SJCRH30 (cell line): ENCODE measurements around the gene CHST11. TPM values are rescaled to one million over a fixed set of nuclear protein-coding genes. Genes with fewer than 3 reads are reported as not detected.

Experiments used
- DNase-seq, 2 experiments: peaks; one replicate each; pipeline ENCODE4 v3.0.0-alpha.2; 2015 to 2020
- H3K27ac ChIP-seq: fragments of 250-450 bp; sonication (Bioruptor Pico); 2 replicates; pipeline ENCODE4 v1.5.1; 2020; ENCODE audit warnings: mild to moderate bottlenecking, moderate library complexity
- H3K27me3 ChIP-seq: fragments of 250-450 bp; sonication (Bioruptor Pico); 2 replicates; pipeline ENCODE4 v1.5.1; 2020; ENCODE audit warnings: mild to moderate bottlenecking, moderate library complexity
- H3K36me3 ChIP-seq: fragments of 250-450 bp; sonication (Bioruptor Pico); 2 replicates; pipeline ENCODE4 v1.5.1; 2020; ENCODE audit warnings: mild to moderate bottlenecking, moderate library complexity
- H3K4me1 ChIP-seq: fragments of 250-450 bp; sonication (Bioruptor Pico); 2 replicates; pipeline ENCODE4 v1.5.1; 2020; ENCODE audit warnings: mild to moderate bottlenecking, moderate library complexity
- H3K4me3 ChIP-seq: fragments of 250-450 bp; sonication (Bioruptor Pico); 2 replicates; pipeline ENCODE4 v1.5.1; 2020; ENCODE audit warnings: mild to moderate bottlenecking, moderate library complexity
- H3K9me3 ChIP-seq: fragments of 250-450 bp; sonication (Bioruptor Pico); replicated peaks from 2 replicates; pipeline ENCODE4 v1.5.1; 2020; ENCODE audit warnings: mild to moderate bottlenecking, moderate library complexity
- total RNA-seq: library from RNA; depleted of rRNA; stranded (reverse); fragments of >200 nt; shearing (Covaris generic); gene quantifications from 2 replicates; pipeline ENCODE4 v1.2.3, GENCODE V29; 2014

Gene CHST11
- total RNA-seq, 1 experiment from 2014 or later = 37.0 TPM

DNA sequence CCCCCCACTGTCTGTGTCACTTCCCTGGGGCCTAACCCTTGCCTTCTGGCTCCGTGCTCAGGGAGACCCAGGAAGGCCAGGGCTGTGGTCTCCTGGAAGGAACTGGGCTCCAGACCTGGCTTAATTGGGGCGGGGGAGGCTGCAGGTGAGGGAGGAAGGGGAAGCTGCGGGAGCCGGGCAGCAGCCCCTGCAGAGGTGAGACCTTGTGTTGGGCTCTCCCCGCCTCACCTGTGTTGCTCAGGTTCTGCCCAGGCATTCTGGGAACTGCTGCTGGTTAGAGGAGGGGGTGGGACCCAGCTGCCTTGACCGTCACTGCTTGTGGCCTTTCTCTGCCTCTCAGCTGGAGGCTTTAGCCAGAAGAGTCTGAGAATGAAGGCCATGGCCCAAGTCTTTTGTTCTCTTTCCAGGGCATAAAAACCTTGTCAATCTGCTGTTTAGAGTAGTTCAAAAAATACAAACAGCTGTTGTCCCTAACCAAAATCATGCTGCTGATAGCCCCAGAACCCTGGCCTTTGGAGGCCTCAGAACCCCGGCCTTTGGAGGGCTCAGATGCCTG lies 247.6 kb downstream of the CHST11 start:
- Histone ChIP-seq H3K4me3 (no peak overlapping the region), H3K4me1 (no peaks in the 10 kb centered on the region; the same call in 1 of the 2 replicates), H3K27me3 (no peaks in the 10 kb centered on the region), H3K36me3 (no peaks in the 10 kb centered on the region), H3K9me3 (no peaks in the 10 kb centered on the region), H3K27ac (no peak overlapping the region)
- DNase-seq = no peak

DNA sequence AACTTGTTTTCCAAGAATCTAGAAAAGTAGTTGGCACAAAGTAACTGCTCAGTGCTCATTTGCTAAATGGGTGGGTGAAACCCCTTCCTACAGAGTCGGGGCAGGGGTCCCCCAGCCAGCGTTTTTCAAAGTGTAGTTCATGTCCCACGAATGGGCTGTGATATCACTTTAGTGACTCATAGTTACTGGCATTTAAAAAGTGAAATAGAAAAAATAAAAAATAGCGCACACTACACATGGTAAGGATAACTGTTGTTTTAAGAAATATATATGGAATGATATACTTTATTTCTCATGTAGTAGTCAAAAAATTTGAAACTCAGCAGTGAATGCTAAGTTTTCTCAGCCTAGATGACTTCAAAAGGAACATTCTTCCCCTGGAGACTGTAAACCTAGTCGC lies 250.4 kb downstream of the CHST11 start:
- no peaks in the 10 kb centered on the region; the same call in 1 of the 2 replicates for H3K4me1 ChIP-seq
- DNase-seq = no peak
- H3K27ac ChIP-seq = no peak overlapping the region
- H3K36me3 ChIP-seq = no peaks in the 10 kb centered on the region
- H3K9me3 ChIP-seq = no peaks in the 10 kb centered on the region
- H3K4me3 ChIP-seq = no peak overlapping the region
- H3K27me3 ChIP-seq = no peaks in the 10 kb centered on the region

DNA sequence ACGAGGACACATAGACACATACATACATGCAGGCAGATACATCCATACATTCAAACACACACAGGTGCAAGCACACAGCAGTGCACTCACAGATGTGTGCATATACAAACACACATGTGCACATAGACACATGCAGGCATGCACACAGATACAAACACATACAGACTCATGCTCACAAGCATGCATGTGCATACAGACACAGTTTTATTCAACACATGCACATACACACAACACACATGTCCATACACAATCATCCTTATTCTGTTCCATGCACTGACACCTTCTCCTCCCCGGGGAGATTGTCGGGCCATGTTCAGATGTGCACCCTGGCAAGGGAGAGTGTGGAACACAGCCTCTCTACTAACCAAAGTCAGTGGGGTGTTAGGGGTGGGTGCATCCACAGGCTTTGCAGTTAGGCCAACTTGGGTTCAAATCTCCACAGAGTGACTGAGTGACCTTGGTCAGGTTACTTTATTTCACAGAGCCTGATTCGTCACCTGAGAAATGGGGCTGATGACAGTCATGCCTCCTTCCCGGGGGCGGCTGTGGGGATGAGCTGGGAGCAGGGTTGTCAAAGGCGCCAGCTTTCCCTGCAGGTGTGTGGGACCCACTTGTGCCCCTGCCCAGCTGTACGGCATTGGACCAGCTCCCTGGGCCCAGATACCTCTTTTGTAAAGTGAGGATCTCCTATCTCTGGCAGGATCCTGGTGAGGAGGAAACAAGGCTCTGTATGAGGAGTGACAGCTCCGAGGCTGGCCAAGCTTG lies 251.2 kb downstream of the CHST11 start:
- Histone ChIP-seq H3K27me3 (no peaks in the 10 kb centered on the region), H3K9me3 (no peaks in the 10 kb centered on the region), H3K4me3 (no peak overlapping the region), H3K27ac (no peak overlapping the region), H3K4me1 (no peaks in the 10 kb centered on the region; the same call in 1 of the 2 replicates), H3K36me3 (no peaks in the 10 kb centered on the region)
- no peak for DNase-seq

DNA sequence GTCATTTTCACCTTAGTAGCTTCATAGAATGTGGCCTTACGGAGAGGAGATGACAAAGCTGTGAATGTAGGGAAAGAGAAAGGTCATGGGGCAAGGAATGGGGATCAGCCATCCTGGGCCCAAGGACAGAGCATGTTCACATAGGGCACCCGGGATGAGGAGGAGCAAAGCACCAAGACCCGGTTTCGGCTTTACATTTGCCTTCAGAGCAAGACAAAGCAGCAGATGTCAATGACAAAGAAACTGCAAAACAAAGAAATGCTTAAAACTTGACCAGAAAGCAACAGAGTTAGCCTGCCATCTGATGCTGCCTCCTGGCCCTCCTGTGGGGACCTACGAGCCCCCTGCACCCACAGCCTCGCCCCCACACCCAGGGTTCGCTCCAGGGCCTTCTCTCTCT lies 252.1 kb downstream of the CHST11 start:
- no peaks in the 10 kb centered on the region for H3K27me3 ChIP-seq
- no peaks in the 10 kb centered on the region for H3K36me3 ChIP-seq
- H3K9me3 ChIP-seq = no peaks in the 10 kb centered on the region
- no peak for DNase-seq
- H3K27ac ChIP-seq = no peak overlapping the region
- H3K4me3 ChIP-seq = no peak overlapping the region
- H3K4me1 ChIP-seq = no peaks in the 10 kb centered on the region; the same call in 1 of the 2 replicates

DNA sequence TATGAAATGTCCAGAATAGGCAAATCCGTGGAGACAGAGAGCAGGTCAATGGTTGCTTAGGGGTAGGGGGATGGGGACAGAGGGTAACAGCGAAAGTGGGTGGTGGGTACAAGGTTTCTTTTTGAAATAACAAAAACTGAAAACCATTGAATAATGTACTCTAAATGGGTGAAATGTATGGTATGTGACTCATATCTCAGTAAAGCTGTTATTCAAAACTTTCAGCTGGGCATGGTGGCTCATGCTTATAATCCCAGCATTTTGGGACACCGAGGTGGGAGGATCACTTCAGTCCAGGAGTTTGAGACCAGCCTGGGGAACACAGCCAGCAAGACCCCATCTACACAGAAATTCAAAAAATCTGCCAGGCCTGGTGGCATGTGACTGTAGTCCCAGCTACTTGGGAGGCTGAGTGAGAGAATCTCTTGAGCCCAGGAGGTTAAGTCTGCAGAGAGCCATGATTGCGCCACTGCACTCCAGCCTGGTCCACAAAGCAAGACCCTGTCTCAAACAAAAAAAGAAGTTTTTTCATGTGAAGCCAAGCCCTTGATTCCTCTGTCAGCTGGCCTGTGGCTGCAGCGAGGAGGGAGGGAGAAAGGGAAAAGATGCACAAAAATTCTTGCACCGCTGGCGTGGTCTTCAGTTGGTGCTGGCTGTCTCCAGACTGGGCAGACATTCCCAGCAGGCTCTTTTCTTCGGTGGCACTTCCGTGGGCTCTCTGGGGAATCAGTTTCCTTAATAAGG lies 253.1 kb downstream of the CHST11 start:
- H3K27me3 ChIP-seq = no peaks in the 10 kb centered on the region
- H3K9me3 ChIP-seq = no peaks in the 10 kb centered on the region
- DNase-seq = no peak
- no peak overlapping the region for H3K27ac ChIP-seq
- no peaks in the 10 kb centered on the region; the same call in 1 of the 2 replicates for H3K4me1 ChIP-seq
- H3K36me3 ChIP-seq = no peaks in the 10 kb centered on the region
- H3K4me3 ChIP-seq = no peak overlapping the region

DNA sequence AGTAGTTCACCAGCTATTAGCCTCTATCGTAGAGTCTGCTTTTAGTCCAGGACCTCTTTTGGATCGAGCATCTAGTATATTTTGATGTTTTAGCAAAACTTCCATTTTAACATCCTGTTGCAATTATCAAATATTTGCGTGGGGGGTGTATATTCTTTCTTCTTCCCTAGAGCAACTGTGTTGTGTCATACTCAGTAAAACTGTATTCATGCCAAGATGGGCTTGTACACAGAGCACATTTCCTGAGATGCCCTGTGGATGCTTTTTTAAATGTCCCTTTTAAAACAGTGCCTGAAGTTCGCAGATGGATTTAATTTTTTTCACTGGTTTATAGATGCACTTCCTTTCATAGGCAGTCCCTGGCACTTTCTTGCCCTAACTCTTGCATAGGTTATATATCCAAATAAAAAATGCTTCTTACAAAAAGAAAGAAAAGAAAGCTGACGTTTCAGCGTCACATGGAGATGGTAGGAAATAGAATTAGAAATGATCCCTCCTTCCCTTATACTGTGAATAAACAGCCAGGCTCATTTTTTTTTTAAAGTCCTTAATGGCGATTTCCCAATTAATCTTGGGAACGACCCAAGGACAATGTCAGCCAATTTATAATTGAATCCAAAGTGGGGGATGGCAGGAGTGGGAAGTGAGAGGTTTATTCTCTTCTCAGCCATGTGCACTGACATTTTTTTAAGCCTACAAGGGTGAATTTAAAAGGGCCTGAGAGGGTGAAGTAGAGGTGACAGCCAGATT lies 254.4 kb downstream of the CHST11 start:
- no peaks in the 10 kb centered on the region for H3K27me3 ChIP-seq
- H3K36me3 ChIP-seq = no peaks in the 10 kb centered on the region
- no peak overlapping the region for H3K27ac ChIP-seq
- no peaks in the 10 kb centered on the region; the same call in 1 of the 2 replicates for H3K4me1 ChIP-seq
- DNase-seq = no peak
- H3K9me3 ChIP-seq = no peaks in the 10 kb centered on the region
- no peak overlapping the region for H3K4me3 ChIP-seq

DNA sequence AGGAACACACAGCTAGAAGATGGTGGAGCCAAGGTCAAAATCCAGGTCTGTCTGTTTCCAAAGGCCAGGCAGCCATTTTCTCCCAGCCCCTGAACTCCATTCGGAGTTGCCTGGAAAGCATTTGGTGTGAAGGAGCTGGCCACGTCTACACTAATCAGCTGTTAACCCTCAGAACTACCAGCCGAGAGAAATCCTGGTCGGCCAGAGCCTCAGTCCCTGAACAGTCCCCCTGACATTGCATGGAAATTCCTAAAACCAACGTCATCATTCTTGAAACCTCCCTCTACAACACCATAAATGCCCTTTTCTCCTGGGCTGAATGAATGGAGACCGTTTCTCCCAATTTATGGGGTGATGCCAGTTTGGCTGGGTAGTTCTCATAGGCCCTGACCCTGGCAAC lies 255.7 kb downstream of the CHST11 start:
- Histone ChIP-seq H3K27ac (no peak overlapping the region), H3K9me3 (no peaks in the 10 kb centered on the region), H3K36me3 (no peaks in the 10 kb centered on the region), H3K4me3 (no peak overlapping the region), H3K4me1 (no peaks in the 10 kb centered on the region), H3K27me3 (no peaks in the 10 kb centered on the region)
- no peak for DNase-seq

DNA sequence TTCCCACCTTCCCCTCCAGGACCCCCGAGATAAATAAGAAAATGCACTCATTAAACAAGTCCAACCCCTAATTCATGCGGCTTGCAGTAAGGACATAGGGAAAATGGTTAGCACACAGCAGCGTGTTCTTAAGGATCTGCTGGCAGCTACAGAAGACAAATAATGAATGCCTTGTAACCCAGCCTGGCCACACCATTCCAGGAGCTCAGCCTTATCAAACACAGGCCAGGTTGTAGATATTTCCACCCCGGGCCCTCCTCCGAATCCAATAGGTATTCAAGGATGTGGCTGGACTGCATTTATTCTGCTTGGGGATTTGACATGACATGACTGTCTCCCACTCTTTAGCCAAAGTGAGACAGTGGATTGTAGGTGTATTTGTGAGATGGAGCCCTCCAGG lies 256.2 kb downstream of the CHST11 start:
- Histone ChIP-seq H3K27me3 (no peaks in the 10 kb centered on the region), H3K36me3 (no peaks in the 10 kb centered on the region)

DNA sequence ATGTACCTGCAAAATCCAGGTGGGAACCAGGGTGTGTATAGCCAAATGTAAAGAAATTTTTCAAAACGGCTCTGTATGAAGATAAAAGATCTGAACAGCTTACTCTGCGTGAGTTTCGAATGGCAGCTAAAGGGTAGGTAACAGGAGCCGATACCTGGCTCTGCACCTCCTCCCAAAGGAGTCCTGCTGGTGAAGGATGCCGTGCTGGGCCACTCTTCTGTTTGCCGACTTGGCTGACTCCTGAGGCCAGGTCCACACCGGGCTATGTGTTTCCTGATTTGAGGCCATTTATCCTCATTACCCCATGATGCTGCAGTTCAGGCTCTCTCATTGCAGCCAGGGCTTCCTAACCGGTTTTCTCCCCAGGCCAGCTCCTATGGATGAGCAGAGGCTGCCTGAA lies 256.7 kb downstream of the CHST11 start:
- DNase-seq = no peak
- no peaks in the 10 kb centered on the region for H3K9me3 ChIP-seq
- no peak overlapping the region for H3K4me3 ChIP-seq
- no peaks in the 10 kb centered on the region for H3K27me3 ChIP-seq
- H3K36me3 ChIP-seq = no peaks in the 10 kb centered on the region
- H3K27ac ChIP-seq = no peak overlapping the region
- H3K4me1 ChIP-seq = no peaks in the 10 kb centered on the region

More for the DNA sequence above, 256.2 kb downstream of the CHST11 start:
- Histone ChIP-seq H3K9me3 (no peaks in the 10 kb centered on the region), H3K4me3 (no peak overlapping the region), H3K27ac (no peak overlapping the region), H3K4me1 (no peaks in the 10 kb centered on the region)
- DNase-seq = no peak

DNA sequence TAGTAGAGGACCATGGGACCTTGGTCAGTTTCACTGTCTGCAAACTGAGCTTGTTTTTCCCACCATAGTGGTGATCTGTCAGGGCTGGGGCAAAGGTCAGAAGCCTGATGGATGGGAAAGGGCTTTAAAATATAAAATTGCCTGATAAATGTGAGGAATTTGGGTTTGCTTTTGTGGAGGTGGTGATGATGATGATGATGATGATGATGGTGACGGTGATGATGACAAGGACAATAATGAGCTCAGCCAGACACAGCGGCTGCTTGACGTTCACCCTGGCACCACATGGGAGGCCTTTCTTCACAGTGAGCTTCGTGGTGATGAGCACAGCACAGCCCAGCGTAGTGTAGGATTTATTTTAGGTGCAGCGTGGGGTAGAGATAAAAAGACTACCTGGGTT lies 257.6 kb downstream of the CHST11 start:
- Histone ChIP-seq H3K9me3 (no peaks in the 10 kb centered on the region), H3K36me3 (no peaks in the 10 kb centered on the region), H3K4me3 (no peak overlapping the region), H3K4me1 (no peaks in the 10 kb centered on the region), H3K27ac (no peak overlapping the region), H3K27me3 (no peaks in the 10 kb centered on the region)
- DNase-seq = no peak

DNA sequence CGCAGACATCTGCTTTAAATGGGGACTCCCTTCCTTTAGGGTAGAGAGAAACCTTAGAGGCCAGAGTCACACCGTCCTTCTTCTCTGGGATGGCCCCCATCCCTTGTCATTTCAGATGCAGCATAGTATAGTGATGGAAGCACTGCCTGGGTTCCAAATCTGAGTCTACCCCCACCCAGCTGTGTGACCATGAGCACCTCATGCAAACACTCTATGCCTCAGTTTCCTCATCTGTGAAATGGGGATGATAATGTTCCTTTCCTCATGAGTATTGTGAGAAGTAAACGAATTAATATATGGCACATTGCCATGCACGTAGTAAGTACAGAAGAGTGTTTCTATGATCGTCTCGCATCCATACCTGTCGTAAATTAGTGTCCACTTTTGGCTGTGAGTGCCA lies 259.4 kb downstream of the CHST11 start:
- Histone ChIP-seq H3K4me3 (no peak overlapping the region), H3K36me3 (no peaks in the 10 kb centered on the region), H3K27me3 (no peaks in the 10 kb centered on the region), H3K9me3 (no peaks in the 10 kb centered on the region), H3K4me1 (peaks cover 12% of the 10 kb centered on the region), H3K27ac (no peak overlapping the region)
- DNase-seq = no peak

DNA sequence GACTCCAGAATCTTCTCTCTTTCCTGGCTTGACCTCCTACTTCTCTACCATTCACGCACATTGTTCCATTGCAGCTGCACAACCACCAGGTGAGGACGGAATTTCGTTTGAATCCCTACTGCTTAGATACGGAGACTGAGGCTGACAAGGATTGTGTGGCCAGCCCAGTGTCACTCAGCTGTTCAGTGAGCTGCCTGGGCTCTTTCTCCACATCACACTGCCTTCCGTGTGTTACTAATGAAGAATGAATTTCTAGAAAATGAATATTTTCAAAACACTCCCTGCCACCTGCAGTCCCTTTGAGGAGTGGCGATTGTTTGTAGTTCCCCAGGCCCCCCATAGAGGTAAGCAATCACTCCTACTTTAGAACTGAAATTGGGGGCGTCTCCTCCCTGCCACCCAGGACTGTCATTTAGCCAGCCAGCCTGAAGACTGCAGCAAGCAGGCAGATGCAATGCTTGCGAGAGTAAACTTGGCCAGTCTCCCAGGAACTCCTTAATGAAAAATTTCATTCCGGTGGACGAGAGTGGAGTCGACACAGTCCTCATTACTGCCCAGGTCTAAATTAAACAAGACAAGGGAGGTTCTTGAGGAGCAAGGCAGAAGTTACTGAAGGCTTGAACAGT lies 261.7 kb downstream of the CHST11 start:
- H3K36me3 ChIP-seq = no peaks in the 10 kb centered on the region
- no peak overlapping the region for H3K4me3 ChIP-seq
- no peaks in the 10 kb centered on the region for H3K27me3 ChIP-seq
- H3K4me1 ChIP-seq = peaks cover 34% of the 10 kb centered on the region
- no peak overlapping the region for H3K27ac ChIP-seq
- DNase-seq = peak in 1 of 2 experiments; percentile 33
- no peaks in the 10 kb centered on the region for H3K9me3 ChIP-seq

DNA sequence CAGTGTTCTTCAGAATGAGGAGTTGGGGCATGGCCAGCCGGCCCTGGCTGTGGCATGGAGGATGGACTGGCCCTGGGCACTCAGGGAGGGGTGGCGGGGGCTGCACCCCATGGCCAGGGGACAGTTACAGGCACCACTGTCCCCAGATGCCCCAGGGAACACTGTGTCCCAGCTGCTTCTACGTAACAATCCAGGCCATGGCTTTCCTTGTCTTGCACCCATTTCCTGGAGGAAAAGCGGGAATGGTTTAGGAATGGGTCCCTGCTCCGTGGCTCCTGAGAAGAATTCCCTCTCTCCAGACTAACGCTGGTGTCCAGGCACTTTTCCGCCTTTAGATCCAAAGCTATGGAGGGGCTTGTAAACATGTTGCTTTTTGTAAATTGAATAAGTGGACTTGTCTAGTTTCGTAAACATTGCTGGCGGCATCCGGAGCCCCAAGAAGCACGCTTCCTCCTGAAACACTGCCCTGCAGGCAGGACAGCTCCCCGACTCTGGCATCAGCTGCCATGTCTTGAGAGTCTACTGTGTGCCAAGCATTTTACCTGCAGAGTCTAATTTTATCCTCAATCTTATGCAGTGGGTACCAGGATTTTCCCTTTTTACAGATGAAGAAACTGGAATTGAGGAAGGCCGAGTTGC lies 263.1 kb downstream of the CHST11 start:
- DNase-seq = peak in 1 of 2 experiments; percentile 30
- no peaks in the 10 kb centered on the region for H3K36me3 ChIP-seq
- no peaks in the 10 kb centered on the region for H3K9me3 ChIP-seq
- no peaks in the 10 kb centered on the region for H3K27me3 ChIP-seq
- H3K4me3 ChIP-seq = peak overlapping the region; percentile 44
- peak overlapping the region; percentile 87 for H3K27ac ChIP-seq
- peaks cover 42% of the 10 kb centered on the region for H3K4me1 ChIP-seq
